ENCODE data around the gene CHMP4A.

DNA sequence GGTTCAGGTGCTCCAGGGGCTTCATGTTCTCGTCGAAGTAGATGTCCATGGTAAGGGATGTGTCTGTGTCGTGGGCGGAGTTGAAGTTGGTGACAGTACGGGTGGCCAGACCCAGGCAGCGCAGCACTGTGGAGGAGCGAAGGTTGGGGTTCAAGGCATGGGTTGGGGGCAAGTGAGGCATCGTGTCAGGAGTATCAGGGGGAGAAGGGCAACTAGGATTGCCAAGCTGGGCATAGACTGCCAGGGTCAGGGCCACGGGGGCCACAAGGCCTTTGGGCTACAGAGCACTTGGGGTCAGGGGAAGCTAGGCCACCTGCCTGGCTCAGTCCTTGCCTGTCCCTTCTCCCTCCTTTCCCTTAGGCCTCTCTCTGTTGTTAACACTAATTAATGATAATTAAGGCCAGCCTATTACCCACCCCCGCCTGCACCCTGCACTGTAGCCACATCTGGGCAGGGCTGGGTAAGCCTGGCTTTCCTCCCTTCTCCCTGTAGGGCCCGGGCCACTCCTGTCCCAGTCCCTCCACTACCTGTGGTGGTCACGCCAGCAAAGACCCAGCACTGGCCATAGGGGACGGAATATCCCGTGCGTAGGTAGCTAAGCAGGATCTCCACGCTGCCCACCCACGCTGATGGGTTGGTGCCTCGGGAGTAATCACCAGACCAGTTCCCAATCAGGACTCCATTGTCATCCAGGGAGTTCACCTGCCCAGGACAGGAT is 45.4 kb upstream of the CHMP4A start:
- TF ChIP-seq, protein P1, sequence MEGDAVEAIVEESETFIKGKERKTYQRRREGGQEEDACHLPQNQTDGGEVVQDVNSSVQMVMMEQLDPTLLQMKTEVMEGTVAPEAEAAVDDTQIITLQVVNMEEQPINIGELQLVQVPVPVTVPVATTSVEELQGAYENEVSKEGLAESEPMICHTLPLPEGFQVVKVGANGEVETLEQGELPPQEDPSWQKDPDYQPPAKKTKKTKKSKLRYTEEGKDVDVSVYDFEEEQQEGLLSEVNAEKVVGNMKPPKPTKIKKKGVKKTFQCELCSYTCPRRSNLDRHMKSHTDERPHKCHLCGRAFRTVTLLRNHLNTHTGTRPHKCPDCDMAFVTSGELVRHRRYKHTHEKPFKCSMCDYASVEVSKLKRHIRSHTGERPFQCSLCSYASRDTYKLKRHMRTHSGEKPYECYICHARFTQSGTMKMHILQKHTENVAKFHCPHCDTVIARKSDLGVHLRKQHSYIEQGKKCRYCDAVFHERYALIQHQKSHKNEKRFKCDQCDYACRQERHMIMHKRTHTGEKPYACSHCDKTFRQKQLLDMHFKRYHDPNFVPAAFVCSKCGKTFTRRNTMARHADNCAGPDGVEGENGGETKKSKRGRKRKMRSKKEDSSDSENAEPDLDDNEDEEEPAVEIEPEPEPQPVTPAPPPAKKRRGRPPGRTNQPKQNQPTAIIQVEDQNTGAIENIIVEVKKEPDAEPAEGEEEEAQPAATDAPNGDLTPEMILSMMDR (IDR thresholded peaks at IDR 0.05; ENCODE audit: poor library complexity, severe bottlenecking), result no peak
- TF ChIP-seq EP300 (conservative IDR thresholded peaks at IDR 0.05; ENCODE audit: poor library complexity, severe bottlenecking), result no peak
- TF ChIP-seq, protein P2, sequence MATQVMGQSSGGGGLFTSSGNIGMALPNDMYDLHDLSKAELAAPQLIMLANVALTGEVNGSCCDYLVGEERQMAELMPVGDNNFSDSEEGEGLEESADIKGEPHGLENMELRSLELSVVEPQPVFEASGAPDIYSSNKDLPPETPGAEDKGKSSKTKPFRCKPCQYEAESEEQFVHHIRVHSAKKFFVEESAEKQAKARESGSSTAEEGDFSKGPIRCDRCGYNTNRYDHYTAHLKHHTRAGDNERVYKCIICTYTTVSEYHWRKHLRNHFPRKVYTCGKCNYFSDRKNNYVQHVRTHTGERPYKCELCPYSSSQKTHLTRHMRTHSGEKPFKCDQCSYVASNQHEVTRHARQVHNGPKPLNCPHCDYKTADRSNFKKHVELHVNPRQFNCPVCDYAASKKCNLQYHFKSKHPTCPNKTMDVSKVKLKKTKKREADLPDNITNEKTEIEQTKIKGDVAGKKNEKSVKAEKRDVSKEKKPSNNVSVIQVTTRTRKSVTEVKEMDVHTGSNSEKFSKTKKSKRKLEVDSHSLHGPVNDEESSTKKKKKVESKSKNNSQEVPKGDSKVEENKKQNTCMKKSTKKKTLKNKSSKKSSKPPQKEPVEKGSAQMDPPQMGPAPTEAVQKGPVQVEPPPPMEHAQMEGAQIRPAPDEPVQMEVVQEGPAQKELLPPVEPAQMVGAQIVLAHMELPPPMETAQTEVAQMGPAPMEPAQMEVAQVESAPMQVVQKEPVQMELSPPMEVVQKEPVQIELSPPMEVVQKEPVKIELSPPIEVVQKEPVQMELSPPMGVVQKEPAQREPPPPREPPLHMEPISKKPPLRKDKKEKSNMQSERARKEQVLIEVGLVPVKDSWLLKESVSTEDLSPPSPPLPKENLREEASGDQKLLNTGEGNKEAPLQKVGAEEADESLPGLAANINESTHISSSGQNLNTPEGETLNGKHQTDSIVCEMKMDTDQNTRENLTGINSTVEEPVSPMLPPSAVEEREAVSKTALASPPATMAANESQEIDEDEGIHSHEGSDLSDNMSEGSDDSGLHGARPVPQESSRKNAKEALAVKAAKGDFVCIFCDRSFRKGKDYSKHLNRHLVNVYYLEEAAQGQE (IDR thresholded peaks at IDR 0.05; ENCODE audit: borderline replicate concordance), result no peak
- TF ChIP-seq TAF1 (IDR thresholded peaks at IDR 0.05; ENCODE audit: low read depth), result no peak
- TF ChIP-seq RAD21 (conservative IDR thresholded peaks at IDR 0.05), result no peak
- TF ChIP-seq POLR2AphosphoS5 (IDR thresholded peaks at IDR 0.05), result no peak

Data from neural cell (in vitro differentiated cells).